ENCODE data around the gene CRTAC1. TPM values are rescaled to one million over a fixed set of nuclear protein-coding genes. Genes with fewer than 3 reads are reported as not detected.

Gene CRTAC1
- total RNA-seq, 1 experiment from 2014 or later: not detected

GRCh38 chr10:97904018-97904381 is 126.4 kb downstream of the CRTAC1 start:
- no TSS peak for BruUV-seq (replicated peaks)
- TF ChIP-seq EZH2 (IDR thresholded peaks at IDR 0.05; ENCODE audit: borderline replicate concordance, low read depth, low read length, poor library complexity, severe bottlenecking): no peak
- no peak for TF ChIP-seq CTCF (conservative IDR thresholded peaks at IDR 0.05; ENCODE audit: low read depth, low read length)
- ChIA-PET CTCF (interaction anchor here (1.1 kb wide), 1 partner anchor 11 kb away, joined by 3 read pairs; no protein-coding TSS in a partner anchor), POLR2A (ENCODE audit: low non-redundant PET) (no interaction called here)
- Histone ChIP-seq H3K4me1 (ENCODE audit: insufficient read depth, low read length, poor library complexity, severe bottlenecking) (no peaks in the 10 kb centered on the region), H3K27ac (ENCODE audit: low read depth, low read length, poor library complexity, severe bottlenecking) (no peak overlapping the region), H3K9me3 (ENCODE audit: low read depth, low read length, poor library complexity, severe bottlenecking) (no peaks in the 10 kb centered on the region), H3K4me3 (ENCODE audit: low read depth, low read length, poor library complexity, severe bottlenecking) (no peak overlapping the region), H3K27me3 (replicated peaks; ENCODE audit: insufficient read depth, low read depth, low read length, poor library complexity) (peaks cover 9% of the 10 kb centered on the region), H3K36me3 (ENCODE audit: insufficient read depth, low read length, poor library complexity, severe bottlenecking) (no peaks in the 10 kb centered on the region)
- intact Hi-C loops (cut with micrococcal nuclease; ENCODE audit: unreplicated experiment): no loop called here
- no peak for DNase-seq (ENCODE audit: low spot score)

DNA sequence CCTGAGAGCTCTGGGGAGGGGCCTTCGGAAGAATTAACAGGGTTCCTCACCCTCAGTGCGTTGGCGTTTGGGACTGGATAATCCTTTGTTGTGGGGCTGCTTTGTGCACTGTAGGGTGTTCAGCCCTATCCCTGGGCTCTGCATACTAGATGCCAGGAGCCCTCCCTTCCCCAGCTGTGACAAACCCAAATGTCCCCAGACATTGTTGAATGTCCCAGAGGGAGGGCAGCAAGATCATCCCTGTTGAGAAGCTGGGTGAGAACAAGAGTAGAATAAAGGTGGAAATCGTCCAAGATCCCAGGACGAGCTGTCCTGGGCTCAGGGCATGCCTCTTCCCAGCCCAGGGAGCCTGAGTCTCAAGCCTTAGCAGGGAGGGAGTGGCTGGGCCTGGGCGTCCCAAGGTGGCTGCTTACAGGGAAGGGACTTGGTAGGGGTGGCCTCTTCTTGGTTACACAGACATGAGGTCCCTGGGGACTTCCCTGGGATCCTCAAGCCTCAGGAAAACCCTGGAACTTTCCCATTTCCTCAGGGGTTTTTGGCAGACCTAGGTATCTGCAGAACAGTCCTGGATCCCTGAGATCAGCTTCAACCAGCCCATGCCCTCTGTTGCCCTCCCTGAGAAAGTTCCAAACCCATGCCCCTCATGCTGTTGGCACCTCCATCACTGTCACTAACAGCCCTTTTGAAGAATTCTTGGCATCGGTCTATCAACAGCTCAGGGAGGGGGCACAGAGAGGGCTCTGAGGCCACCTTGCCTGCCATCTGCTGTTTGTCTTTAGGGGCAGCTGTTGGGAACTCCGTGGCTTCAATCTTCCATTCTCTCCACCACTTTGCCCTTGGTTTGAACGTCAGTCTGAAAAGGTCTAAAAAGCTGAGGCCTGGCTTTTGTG is 127.0 kb downstream of the CRTAC1 start:
- ChIA-PET POLR2A (ENCODE audit: low non-redundant PET) (no interaction called here), CTCF (interaction anchor here (1.1 kb wide), 1 partner anchor 11 kb away, joined by 3 read pairs; no protein-coding TSS in a partner anchor)
- intact Hi-C loops (cut with micrococcal nuclease; ENCODE audit: unreplicated experiment): no loop called here
- Histone ChIP-seq H3K27me3 (replicated peaks; ENCODE audit: insufficient read depth, low read depth, low read length, poor library complexity) (peaks cover 3% of the 10 kb centered on the region), H3K9me3 (ENCODE audit: low read depth, low read length, poor library complexity, severe bottlenecking) (no peaks in the 10 kb centered on the region), H3K4me1 (ENCODE audit: insufficient read depth, low read length, poor library complexity, severe bottlenecking) (no peaks in the 10 kb centered on the region), H3K4me3 (ENCODE audit: low read depth, low read length, poor library complexity, severe bottlenecking) (no peak overlapping the region), H3K36me3 (ENCODE audit: insufficient read depth, low read length, poor library complexity, severe bottlenecking) (no peaks in the 10 kb centered on the region), H3K27ac (ENCODE audit: low read depth, low read length, poor library complexity, severe bottlenecking) (no peak overlapping the region)
- TF ChIP-seq CTCF (conservative IDR thresholded peaks at IDR 0.05; ENCODE audit: low read depth, low read length) (no peak), EZH2 (IDR thresholded peaks at IDR 0.05; ENCODE audit: borderline replicate concordance, low read depth, low read length, poor library complexity, severe bottlenecking) (no peak)
- DNase-seq (ENCODE audit: low spot score): no peak
- no TSS peak for BruUV-seq (replicated peaks)

DNA sequence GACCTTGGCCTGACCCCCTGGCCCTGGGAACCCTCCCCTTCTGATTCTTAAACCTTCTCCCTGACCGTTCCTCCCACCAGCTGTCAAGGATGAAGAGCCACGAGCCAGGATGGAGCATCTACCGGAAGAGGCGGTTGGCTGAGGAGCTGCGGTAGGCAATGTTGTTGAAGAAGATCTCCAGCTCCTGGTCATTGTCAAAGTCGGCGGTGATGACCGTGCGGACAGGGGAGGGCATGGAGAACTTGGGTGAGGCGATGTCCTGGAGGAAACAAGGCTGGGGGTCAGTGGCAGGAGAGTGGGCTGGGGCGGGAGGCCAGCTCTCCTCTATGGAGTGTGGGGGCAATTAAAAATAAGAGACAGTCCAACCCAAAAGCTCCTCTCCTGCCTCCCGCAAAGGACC is 129.0 kb downstream of the CRTAC1 start:
- Histone ChIP-seq H3K4me1 (ENCODE audit: insufficient read depth, low read length, poor library complexity, severe bottlenecking) (no peaks in the 10 kb centered on the region), H3K36me3 (ENCODE audit: insufficient read depth, low read length, poor library complexity, severe bottlenecking) (no peaks in the 10 kb centered on the region), H3K27me3 (replicated peaks; ENCODE audit: insufficient read depth, low read depth, low read length, poor library complexity) (peaks cover under 1% of the 10 kb centered on the region), H3K27ac (ENCODE audit: low read depth, low read length, poor library complexity, severe bottlenecking) (no peak overlapping the region), H3K9me3 (ENCODE audit: low read depth, low read length, poor library complexity, severe bottlenecking) (no peaks in the 10 kb centered on the region), H3K4me3 (ENCODE audit: low read depth, low read length, poor library complexity, severe bottlenecking) (no peak overlapping the region)
- ChIA-PET CTCF (no interaction called here), POLR2A (ENCODE audit: low non-redundant PET) (no interaction called here)
- BruUV-seq (replicated peaks): no TSS peak
- DNase-seq (ENCODE audit: low spot score): no peak
- TF ChIP-seq CTCF (conservative IDR thresholded peaks at IDR 0.05; ENCODE audit: low read depth, low read length) (no peak), EZH2 (IDR thresholded peaks at IDR 0.05; ENCODE audit: borderline replicate concordance, low read depth, low read length, poor library complexity, severe bottlenecking) (no peak)
- intact Hi-C loops (cut with micrococcal nuclease; ENCODE audit: unreplicated experiment): no loop called here
